ENCODE measurements around the gene PRRC2C.

PRRC2C gene

DNA sequence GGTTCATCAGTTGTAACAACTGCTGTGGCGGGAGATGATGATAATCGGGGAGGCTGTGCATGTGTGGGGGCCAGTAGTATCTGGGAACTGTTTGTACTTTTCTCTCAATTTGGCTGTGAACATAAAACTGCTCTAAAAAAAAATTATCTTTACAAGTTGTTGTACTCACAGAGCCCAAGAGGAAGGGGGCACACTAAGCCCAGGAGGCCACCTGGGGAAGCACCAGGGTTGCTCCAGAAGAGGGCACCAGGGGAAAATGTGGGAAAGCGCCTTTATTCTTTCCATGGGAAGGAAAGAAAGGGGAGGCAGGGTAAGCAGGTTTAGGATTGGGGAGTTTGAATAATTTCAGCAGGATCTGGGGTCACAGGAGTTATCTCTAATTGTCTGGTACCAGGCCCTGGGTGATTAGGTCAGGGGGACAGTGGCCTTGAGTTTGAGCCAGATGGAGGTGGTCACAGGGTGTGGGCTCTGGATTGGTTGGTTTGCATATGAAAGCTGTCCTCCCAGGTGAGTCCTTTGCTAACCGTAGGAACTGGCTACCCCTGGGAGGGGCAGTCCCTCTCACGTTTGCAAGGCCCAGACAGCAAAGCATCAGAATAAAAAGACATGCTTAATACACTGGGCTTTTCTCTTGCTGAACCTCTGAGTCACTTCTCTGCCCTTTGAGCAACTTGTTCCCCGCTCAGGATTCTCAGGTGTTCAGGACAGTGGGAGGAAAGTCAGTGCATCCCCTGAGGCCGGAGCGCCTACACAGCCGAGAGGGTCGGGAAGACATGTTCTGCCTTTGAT lies 155.9 kb downstream of the PRRC2C start:
- DNase-seq, result no peak

DNA sequence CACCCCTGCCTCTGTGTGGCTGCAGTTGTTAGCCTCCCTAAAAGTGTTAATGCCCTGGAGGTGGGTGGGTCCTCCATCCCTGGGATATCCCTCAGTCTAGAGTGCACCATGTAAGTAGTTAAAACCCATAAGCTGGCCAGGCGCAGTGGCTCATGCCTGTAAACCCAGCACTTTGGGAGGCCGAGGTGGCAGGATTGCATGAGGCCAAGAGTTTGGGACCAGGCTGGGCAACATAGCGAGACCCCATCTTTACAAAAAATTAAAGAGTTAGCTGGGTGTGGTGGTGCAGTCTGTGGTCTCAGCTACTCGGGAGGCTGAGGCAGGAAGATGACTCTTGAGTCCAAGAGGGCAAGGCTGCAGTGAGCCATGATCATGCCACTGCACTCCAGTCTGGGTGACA lies 156.9 kb downstream of the PRRC2C start:
- DNase-seq, result no peak
